SK-N-SH (cell line): ENCODE results near the gene CDK3.

Experiments used
- GABPA ChIP-seq: IDR thresholded peaks from 2 replicates; pipeline ENCODE4 v1.4.0; 2012; ENCODE audit warnings: low read depth, mild to moderate bottlenecking
- TF ChIP-seq, protein P1 (sequence below): fragments of 200-600 bp; sonication (generic); IDR thresholded peaks from 2 replicates; pipeline ENCODE4 v1.6.1; 2017; ENCODE audit warnings: antibody characterized with exemption, mild to moderate bottlenecking, moderate library complexity
- TF ChIP-seq, protein P2 (sequence below): fragments of 150-350 bp; IDR thresholded peaks from 2 replicates; pipeline ENCODE4 v1.6.1; 2017; ENCODE audit warnings: antibody characterized with exemption, low read length, low read depth, borderline replicate concordance

DNA sequence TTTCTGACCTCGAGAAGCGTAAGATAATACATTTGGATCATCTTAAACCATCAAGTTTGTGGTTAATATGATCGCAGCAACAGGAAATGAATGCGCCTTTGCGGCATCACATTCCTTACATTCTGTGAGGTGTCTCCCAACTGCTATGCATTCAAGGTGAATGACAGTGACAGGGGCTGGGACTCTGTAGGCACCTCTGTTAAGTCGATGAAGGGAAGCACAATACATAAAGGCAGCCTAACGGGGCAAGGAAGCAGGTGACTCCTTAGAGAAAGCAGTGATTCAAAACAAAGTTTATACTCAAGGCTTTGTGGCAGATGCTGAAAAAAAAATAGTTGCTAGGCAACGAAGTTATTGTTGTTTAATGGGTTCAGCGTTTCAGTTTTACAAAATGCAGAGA lies 48.1 kb downstream of the CDK3 start:
- TF ChIP-seq, protein P1, sequence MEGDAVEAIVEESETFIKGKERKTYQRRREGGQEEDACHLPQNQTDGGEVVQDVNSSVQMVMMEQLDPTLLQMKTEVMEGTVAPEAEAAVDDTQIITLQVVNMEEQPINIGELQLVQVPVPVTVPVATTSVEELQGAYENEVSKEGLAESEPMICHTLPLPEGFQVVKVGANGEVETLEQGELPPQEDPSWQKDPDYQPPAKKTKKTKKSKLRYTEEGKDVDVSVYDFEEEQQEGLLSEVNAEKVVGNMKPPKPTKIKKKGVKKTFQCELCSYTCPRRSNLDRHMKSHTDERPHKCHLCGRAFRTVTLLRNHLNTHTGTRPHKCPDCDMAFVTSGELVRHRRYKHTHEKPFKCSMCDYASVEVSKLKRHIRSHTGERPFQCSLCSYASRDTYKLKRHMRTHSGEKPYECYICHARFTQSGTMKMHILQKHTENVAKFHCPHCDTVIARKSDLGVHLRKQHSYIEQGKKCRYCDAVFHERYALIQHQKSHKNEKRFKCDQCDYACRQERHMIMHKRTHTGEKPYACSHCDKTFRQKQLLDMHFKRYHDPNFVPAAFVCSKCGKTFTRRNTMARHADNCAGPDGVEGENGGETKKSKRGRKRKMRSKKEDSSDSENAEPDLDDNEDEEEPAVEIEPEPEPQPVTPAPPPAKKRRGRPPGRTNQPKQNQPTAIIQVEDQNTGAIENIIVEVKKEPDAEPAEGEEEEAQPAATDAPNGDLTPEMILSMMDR: no peak
- no peak for TF ChIP-seq GABPA
- TF ChIP-seq, protein P2, sequence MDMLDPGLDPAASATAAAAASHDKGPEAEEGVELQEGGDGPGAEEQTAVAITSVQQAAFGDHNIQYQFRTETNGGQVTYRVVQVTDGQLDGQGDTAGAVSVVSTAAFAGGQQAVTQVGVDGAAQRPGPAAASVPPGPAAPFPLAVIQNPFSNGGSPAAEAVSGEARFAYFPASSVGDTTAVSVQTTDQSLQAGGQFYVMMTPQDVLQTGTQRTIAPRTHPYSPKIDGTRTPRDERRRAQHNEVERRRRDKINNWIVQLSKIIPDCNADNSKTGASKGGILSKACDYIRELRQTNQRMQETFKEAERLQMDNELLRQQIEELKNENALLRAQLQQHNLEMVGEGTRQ: no peak
